ENCODE data around the gene SIX3.

Gene SIX3

DNA sequence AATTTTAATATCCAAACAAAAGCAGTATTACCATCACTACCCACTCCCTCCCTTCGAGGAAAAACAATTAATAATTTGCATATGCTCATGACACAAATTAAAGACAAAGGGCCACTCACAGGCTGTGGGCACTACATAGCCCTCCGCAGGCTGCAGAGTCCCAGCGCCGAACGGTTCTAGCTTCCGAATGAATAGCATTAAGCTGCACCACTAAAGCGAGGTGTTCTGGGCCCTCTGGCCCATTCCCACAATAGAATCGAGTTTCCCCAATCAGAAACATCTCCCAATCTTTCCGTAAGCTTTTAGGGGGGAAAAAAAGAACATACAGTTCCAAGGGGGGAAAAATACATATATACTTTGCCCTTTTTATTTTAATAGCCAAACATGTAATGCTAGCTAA, 14.5 kb upstream of the SIX3 start:
- Histone ChIP-seq H3K4me1 (ENCODE audit: insufficient read depth, insufficient read length) (no peaks in the 10 kb centered on the region), H3K27me3 (ENCODE audit: insufficient read depth, insufficient read length) (peaks cover 96% of the 10 kb centered on the region), H3K4me3 (ENCODE audit: insufficient read length, low read depth) (no peak overlapping the region), H3K36me3 (ENCODE audit: insufficient read depth, insufficient read length, low read length) (no peaks in the 10 kb centered on the region), H3K9ac (ENCODE audit: insufficient read length, low read depth) (no peak overlapping the region), H3K9me3 (ENCODE audit: insufficient read depth, low read length) (no peaks in the 10 kb centered on the region)
- TF ChIP-seq SUZ12 (IDR thresholded peaks at IDR 0.05; ENCODE audit: extremely low read depth, insufficient read depth, insufficient read length) (peak; percentile 51), YY1 (IDR thresholded peaks at IDR 0.05; ENCODE audit: insufficient read depth, insufficient read length) (no peak)
- no peak for DNase-seq (ENCODE audit: low read depth, low spot score)

DNA sequence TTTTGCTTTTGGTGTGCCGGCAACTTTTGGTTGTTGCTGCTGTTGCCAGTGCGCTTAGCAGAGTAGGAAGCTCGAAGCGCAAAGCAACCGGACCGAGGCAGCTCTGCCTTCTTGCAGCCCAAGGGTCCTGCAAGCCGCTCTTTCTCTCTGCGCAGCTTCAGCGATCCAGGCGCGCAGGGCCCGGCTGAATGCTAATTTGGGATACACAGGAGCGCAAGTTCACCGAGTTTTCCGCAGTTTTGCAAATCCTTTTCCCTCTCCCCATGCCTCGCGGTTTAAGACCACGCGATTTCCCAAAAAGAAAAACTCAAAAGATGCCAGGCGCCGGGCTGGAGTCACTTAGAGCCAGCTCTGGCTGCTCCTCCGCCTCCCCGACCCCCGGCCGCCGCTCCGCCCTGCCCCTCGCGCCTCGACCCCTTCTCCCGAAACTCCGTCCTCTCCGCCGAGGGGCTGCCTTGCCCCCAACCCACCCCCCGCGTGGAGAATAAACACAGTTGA, 13.5 kb upstream of the SIX3 start:
- DNase-seq (ENCODE audit: low read depth, low spot score) = no peak
- H3K36me3 ChIP-seq (ENCODE audit: insufficient read depth, insufficient read length, low read length) = no peaks in the 10 kb centered on the region
- H3K9me3 ChIP-seq (ENCODE audit: insufficient read depth, low read length) = no peaks in the 10 kb centered on the region
- peaks cover 100% of the 10 kb centered on the region for H3K27me3 ChIP-seq (ENCODE audit: insufficient read depth, insufficient read length)
- H3K9ac ChIP-seq (ENCODE audit: insufficient read length, low read depth) = no peak overlapping the region
- no peak overlapping the region for H3K4me3 ChIP-seq (ENCODE audit: insufficient read length, low read depth)
- no peak for TF ChIP-seq ZNF274 (IDR thresholded peaks at IDR 0.05; ENCODE audit: low read depth, low read length)
- TF ChIP-seq YY1 (IDR thresholded peaks at IDR 0.05; ENCODE audit: insufficient read depth, insufficient read length) = no peak
- no peak for TF ChIP-seq SUZ12 (IDR thresholded peaks at IDR 0.05; ENCODE audit: extremely low read depth, insufficient read depth, insufficient read length)
- no peaks in the 10 kb centered on the region for H3K4me1 ChIP-seq (ENCODE audit: insufficient read depth, insufficient read length)

DNA sequence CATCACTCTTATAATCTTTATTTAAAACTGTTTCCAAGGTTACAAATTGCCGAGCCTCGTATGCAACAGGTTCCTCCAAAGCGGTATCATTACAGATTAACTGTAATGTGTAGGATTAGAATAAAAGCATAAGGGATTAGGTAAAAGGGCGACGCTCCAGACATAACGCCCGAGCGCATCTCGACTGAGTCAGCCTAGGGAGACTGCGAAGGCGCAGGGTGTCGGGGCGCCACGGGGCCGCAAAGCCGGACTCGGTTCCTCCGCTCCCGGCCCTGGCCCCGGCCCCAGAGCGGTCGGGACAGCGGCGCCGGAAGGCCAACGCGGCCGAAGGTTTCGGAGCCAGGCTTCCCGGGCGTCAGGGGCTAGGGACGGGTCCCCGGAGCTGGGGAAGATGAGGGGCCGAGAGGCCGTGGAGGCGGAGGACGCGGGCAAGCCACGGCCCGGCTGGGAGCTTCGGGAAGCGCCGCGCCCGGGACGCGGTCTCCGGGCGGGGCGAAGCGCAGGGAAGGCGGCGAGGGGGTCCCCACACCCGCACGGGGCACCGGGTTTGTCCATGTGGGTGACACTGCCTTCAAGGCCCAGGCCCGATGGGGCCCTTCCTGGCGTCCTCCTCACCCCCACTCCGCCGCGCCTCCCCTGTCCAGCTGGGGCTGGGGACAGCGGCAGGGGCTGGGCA, 12.9 kb upstream of the SIX3 start:
- peaks cover 100% of the 10 kb centered on the region for H3K27me3 ChIP-seq (ENCODE audit: insufficient read depth, insufficient read length)
- no peaks in the 10 kb centered on the region for H3K36me3 ChIP-seq (ENCODE audit: insufficient read depth, insufficient read length, low read length)
- H3K4me3 ChIP-seq (ENCODE audit: insufficient read length, low read depth) = peak overlapping the region; percentile 4
- H3K9me3 ChIP-seq (ENCODE audit: insufficient read depth, low read length) = no peaks in the 10 kb centered on the region
- H3K9ac ChIP-seq (ENCODE audit: insufficient read length, low read depth) = peak overlapping the region; percentile 32
- peak; percentile 64 for TF ChIP-seq SUZ12 (IDR thresholded peaks at IDR 0.05; ENCODE audit: extremely low read depth, insufficient read depth, insufficient read length)
- no peak for TF ChIP-seq YY1 (IDR thresholded peaks at IDR 0.05; ENCODE audit: insufficient read depth, insufficient read length)
- peaks cover 6% of the 10 kb centered on the region for H3K4me1 ChIP-seq (ENCODE audit: insufficient read depth, insufficient read length)
- no peak for DNase-seq (ENCODE audit: low read depth, low spot score)

- no peak overlapping the region for H3K9ac ChIP-seq (ENCODE audit: insufficient read length, low read depth)
- TF ChIP-seq SUZ12 (IDR thresholded peaks at IDR 0.05; ENCODE audit: extremely low read depth, insufficient read depth, insufficient read length) = no peak
- TF ChIP-seq ZNF274 (IDR thresholded peaks at IDR 0.05; ENCODE audit: low read depth, low read length) = no peak
- no peak for TF ChIP-seq YY1 (IDR thresholded peaks at IDR 0.05; ENCODE audit: insufficient read depth, insufficient read length)
- peaks cover 100% of the 10 kb centered on the region for H3K27me3 ChIP-seq (ENCODE audit: insufficient read depth, insufficient read length)
- DNase-seq (ENCODE audit: low read depth, low spot score) = no peak
- no peaks in the 10 kb centered on the region for H3K9me3 ChIP-seq (ENCODE audit: insufficient read depth, low read length)
- peaks cover 7% of the 10 kb centered on the region for H3K4me1 ChIP-seq (ENCODE audit: insufficient read depth, insufficient read length)
- no peaks in the 10 kb centered on the region for H3K36me3 ChIP-seq (ENCODE audit: insufficient read depth, insufficient read length, low read length)
- H3K4me3 ChIP-seq (ENCODE audit: insufficient read length, low read depth) = peak overlapping the region; percentile 11
Observed at GRCh38 chr2:44929159-44929734, 12.3 kb upstream of the SIX3 start.

GRCh38 chr2:44929735-44930273, 11.7 kb upstream of the SIX3 start:
- Histone ChIP-seq H3K9ac (ENCODE audit: insufficient read length, low read depth) (no peak overlapping the region), H3K27me3 (ENCODE audit: insufficient read depth, insufficient read length) (peaks cover 99% of the 10 kb centered on the region), H3K9me3 (ENCODE audit: insufficient read depth, low read length) (no peaks in the 10 kb centered on the region), H3K4me1 (ENCODE audit: insufficient read depth, insufficient read length) (peaks cover 7% of the 10 kb centered on the region), H3K36me3 (ENCODE audit: insufficient read depth, insufficient read length, low read length) (no peaks in the 10 kb centered on the region), H3K4me3 (ENCODE audit: insufficient read length, low read depth) (peak overlapping the region; percentile 11)
- no peak for TF ChIP-seq ZNF274 (IDR thresholded peaks at IDR 0.05; ENCODE audit: low read depth, low read length)
- no peak for TF ChIP-seq YY1 (IDR thresholded peaks at IDR 0.05; ENCODE audit: insufficient read depth, insufficient read length)
- no peak for TF ChIP-seq SUZ12 (IDR thresholded peaks at IDR 0.05; ENCODE audit: extremely low read depth, insufficient read depth, insufficient read length)
- DNase-seq (ENCODE audit: low read depth, low spot score) = no peak

- Histone ChIP-seq H3K27me3 (ENCODE audit: insufficient read depth, insufficient read length) (peaks cover 99% of the 10 kb centered on the region), H3K9ac (ENCODE audit: insufficient read length, low read depth) (no peak overlapping the region), H3K4me1 (ENCODE audit: insufficient read depth, insufficient read length) (peaks cover 7% of the 10 kb centered on the region), H3K36me3 (ENCODE audit: insufficient read depth, insufficient read length, low read length) (no peaks in the 10 kb centered on the region), H3K9me3 (ENCODE audit: insufficient read depth, low read length) (no peaks in the 10 kb centered on the region), H3K4me3 (ENCODE audit: insufficient read length, low read depth) (no peak overlapping the region)
- TF ChIP-seq SUZ12 (IDR thresholded peaks at IDR 0.05; ENCODE audit: extremely low read depth, insufficient read depth, insufficient read length) (peak; percentile 50), ZNF274 (IDR thresholded peaks at IDR 0.05; ENCODE audit: low read depth, low read length) (no peak), YY1 (IDR thresholded peaks at IDR 0.05; ENCODE audit: insufficient read depth, insufficient read length) (no peak)
- no peak for DNase-seq (ENCODE audit: low read depth, low spot score)
Observed at GRCh38 chr2:44930274-44931197, 11.0 kb upstream of the SIX3 start.

Data from NT2/D1 (cell line).